HG03457 (cell line): Measurements from ENCODE around the gene C4A.
"Not testable (repeated sequence)": the region's sequence is repeated elsewhere in the genome, so short reads cannot be mapped to it uniquely, and the experiment has no call there.

Experiments
- ATAC-seq: cut with Tn5 transposase; IDR thresholded peaks from one replicate; pipeline ENCODE4 v1.9.1; 2021; ENCODE audit warnings: moderate number of reproducible peaks; ENCODE audit not compliant: unreplicated experiment

C4A gene

GRCh38 chr6:31981744-31982143, at the start of gene C4A:
Gene C4A, plus strand, starts transcription at chr6:31982057. Its CDS starts 51 bp downstream, at chr6:31982108.
- ATAC-seq = not testable (repeated sequence)

GRCh38 chr6:31932137-31932536, 49.7 kb upstream of the C4A start:
- not testable (repeated sequence) for ATAC-seq

GRCh38 chr6:31933537-31933936, 48.3 kb upstream of the C4A start:
- no peak for ATAC-seq

- no peak for ATAC-seq
These were observed 46.8 kb upstream of the C4A start for GRCh38 chr6:31935021-31935420.

DNA sequence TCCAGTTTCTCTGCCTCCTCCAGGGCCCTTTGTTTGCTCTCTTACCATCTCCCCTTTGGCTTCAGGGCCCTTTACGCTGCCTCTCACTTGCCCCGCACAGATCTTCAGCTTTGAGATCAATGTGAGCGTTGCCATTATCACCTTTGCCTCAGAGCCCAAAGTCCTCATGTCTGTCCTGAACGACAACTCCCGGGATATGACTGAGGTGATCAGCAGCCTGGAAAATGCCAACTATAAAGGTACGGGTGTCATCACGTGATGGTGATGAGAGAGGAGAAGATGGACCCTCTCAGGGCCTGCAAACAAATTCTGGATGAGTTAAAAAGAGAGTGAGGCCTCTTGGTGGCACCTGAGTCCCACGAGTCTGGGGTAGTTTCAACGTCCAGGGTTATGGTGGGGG, 46.0 kb upstream of the C4A start:
- ATAC-seq = no peak

DNA sequence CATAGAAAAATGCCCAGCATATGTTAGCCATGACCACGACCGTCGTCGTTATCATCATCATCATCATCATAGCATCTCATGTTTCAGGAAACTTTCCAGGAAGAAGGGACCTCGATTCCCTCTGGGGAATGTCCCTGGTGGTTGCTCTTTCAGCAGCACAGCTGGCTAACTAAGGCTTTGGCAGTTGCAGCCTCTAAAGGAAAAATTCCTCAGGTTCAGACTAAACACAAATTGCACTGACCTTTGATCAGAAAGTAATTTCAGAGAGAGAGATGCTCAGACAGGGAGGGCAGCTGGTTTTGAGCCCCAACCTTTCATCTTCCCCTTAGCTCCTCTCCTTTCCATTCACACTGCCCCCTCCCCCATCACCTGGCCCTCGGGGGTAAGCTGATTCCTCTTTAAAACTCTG, 41.6 kb upstream of the C4A start:
- no peak for ATAC-seq

GRCh38 chr6:31943742-31944141, 38.1 kb upstream of the C4A start:
- ATAC-seq = no peak

GRCh38 chr6:31945154-31945506, 36.7 kb upstream of the C4A start:
- ATAC-seq = no peak

- no peak for ATAC-seq
These were observed 36.1 kb upstream of the C4A start, which contains the start of gene CFB for GRCh38 chr6:31945507-31946369. Gene CFB, plus strand, starts transcription at chr6:31946095. Its CDS starts 127 bp downstream, at chr6:31946222.

- ATAC-seq = no peak
These were observed 35.4 kb upstream of the C4A start for GRCh38 chr6:31946370-31946885.

- no peak for ATAC-seq
These were observed 34.7 kb upstream of the C4A start for GRCh38 chr6:31947070-31947675.

GRCh38 chr6:31947864-31948263, 34.0 kb upstream of the C4A start:
- ATAC-seq = no peak

DNA sequence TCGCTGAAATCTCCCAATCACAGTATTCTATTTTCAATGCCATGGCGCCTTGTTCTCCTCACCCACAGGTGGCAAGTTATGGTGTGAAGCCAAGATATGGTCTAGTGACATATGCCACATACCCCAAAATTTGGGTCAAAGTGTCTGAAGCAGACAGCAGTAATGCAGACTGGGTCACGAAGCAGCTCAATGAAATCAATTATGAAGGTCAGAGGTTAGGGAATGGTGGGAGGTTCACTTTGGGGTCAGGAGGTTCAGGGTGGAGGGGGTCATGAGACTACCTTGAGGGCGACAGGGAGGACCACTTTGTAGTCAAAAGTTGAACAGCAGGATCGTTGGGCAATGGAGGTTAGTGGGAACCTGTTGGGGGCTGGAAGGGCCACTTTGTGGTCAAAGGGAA, 33.6 kb upstream of the C4A start:
- ATAC-seq = no peak

DNA sequence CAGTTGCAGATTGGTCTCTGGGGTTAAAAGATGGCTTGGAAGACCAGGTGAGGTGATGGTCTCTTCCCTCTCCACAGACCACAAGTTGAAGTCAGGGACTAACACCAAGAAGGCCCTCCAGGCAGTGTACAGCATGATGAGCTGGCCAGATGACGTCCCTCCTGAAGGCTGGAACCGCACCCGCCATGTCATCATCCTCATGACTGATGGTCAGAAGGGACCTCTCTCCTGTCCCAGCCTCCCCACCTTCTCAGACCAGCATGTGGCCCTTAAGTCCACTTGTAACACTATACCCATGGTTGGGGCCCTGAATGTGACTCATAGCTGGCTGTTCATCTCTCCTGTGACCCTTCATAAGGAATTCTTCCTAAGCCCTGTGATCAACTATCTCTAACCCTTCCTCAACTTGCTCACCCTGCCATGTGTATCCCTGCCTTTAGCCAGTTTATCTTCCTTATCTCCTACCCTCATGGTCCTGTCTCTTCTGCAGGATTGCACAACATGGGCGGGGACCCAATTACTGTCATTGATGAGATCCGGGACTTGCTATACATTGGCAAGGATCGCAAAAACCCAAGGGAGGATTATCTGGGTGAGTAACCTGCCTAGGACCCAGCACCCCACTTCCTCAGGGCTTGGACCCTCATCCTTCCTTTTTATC, 33.0 kb upstream of the C4A start:
- no peak for ATAC-seq

DNA sequence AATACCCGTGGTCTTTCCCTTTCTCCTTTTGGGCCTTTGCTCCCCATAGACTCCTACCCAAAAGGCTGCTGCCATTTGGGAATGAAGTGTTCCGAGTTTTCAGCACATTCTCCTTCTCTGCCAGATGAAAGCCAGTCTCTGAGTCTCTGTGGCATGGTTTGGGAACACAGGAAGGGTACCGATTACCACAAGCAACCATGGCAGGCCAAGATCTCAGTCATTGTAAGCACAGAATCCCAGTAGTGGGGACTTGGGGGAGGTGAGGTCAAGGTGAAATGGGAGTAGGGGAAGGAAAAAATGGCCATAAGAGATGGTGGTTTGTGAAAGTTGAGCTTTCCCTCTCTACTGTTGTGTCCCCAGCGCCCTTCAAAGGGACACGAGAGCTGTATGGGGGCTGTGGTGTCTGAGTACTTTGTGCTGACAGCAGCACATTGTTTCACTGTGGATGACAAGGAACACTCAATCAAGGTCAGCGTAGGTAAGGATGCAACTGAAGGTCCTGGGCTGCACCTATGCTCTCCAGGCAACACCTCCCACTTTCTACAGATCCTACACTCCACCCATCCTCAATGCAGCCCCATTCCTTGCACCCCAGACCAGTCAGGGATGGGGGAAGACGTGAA, 31.8 kb upstream of the C4A start:
- no peak for ATAC-seq

DNA sequence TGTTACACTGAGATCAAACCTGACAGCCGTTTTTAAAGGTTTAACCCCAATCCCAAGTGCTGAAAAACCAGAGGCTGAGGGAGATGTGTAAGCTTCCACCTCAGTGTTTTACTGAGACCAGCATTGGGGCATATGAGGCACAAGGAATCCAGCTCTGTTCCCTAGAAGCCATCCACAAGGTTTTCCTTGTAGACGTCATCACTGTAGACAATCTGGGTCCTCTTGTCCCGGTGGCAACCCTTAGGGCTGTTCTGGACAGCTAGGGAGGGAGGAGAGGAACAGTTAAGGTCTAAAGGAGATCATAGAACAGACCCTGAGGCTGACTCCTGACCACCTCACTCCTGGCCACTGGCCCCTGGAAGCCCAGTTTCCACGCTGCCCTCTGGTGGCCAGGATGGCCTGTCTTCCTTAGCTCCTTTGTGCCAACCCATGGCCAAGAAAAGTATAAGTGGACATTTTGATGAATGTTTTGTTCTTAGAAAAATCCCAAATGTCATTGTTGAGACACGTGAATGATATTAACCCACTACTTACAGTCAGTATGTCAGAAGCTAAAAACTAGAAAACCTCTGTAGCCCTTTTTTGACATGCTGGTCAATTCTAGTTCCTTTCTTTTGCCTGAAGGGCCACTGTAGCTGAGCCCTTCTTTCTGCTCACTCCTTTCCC, 29.6 kb upstream of the C4A start:
- ATAC-seq = no peak

GRCh38 chr6:31952890-31953289, 29.0 kb upstream of the C4A start:
- no peak for ATAC-seq

GRCh38 chr6:31954511-31954910, 27.3 kb upstream of the C4A start:
- ATAC-seq = no peak

DNA sequence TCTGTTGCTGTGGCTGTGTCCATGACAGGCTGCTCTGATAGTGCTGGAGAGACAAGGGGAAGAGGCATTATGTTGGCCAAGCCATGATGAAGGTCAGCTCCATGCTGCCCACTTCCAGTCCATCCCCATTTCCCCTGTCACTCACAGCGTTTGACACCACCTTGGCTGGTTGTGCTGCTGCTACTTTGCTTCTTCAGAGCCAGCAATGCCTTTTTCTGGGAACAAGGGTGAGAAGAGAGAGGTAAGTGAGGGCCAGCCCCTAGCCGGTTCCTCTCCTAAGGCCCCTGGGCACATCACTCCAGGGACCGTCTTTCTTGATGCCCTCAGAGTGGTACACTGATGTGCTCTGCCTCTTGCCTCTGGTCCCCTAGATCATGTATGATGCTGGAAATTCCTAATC, 25.1 kb upstream of the C4A start:
- ATAC-seq = no peak

DNA sequence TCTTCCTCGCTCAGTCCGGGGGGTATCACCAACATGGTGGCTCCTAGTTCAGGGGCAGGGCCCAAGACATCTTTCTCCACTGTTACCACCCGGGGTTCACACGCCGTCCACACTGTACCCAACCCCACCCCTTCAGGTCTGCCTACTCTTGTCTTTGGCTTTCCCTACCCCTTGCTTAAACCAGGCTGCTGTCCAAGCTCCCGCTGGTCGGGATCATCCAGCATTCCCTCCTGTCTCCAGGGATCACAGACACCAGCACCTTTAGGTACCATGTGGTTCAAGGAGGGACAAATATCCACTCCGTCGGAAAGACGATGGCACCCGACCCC, 23.5 kb upstream of the C4A start:
- ATAC-seq = peak; percentile 7
